H1 (cell line): ENCODE results near the gene TMEM139.

Source experiments
- EP300 ChIP-seq, 2 experiments: IDR thresholded peaks; 1 replicate in 1 of 2; 2 replicates in 1 of 2; pipeline ENCODE4 v1.6.1; 2011 to 2012; ENCODE audit warnings: low read depth in 2 of 2, low read length in 2 of 2, mild to moderate bottlenecking in 2 of 2, borderline replicate concordance in 1 of 2, inconsistent platforms in 1 of 2, moderate library complexity in 1 of 2
- EZH2 ChIP-seq: fragments of 200-600 bp; sonication (generic); IDR thresholded peaks from 2 replicates; pipeline ENCODE4 v1.7.1; 2012; ENCODE audit warnings: low read depth, mild to moderate bottlenecking, moderate library complexity, low read length, inconsistent platforms; ENCODE audit not compliant: severe bottlenecking
- JUN ChIP-seq: IDR thresholded peaks from 2 replicates; pipeline ENCODE4 v1.6.1; 2011; ENCODE audit warnings: low read depth, mild to moderate bottlenecking, improper control_type of control experiment, low read length
- POLR2A ChIP-seq, 2 experiments: IDR thresholded peaks; 1 replicate in 1 of 2; 2 replicates in 1 of 2; pipeline ENCODE4 v1.6.1; 2011; ENCODE audit warnings: low read depth in 2 of 2, low read length in 2 of 2, mild to moderate bottlenecking in 2 of 2; ENCODE audit errors: control extremely low read depth in 1 of 2
- POLR2AphosphoS5 ChIP-seq: IDR thresholded peaks from 2 replicates; pipeline ENCODE4 v1.6.1; 2011; ENCODE audit warnings: low read depth, low read length
- RAD21 ChIP-seq, 2 experiments: IDR thresholded peaks in 1 of 2; conservative IDR thresholded peaks in 1 of 2; 2 replicates each; pipeline ENCODE4 v1.6.1; 2011; ENCODE audit warnings: low read depth in 2 of 2, low read length in 2 of 2, improper control_type of control experiment in 1 of 2, inconsistent platforms in 1 of 2, mild to moderate bottlenecking in 1 of 2, moderate library complexity in 1 of 2
- RXRA ChIP-seq: IDR thresholded peaks from 2 replicates; pipeline ENCODE4 v1.6.1; 2011; ENCODE audit warnings: low read depth, mild to moderate bottlenecking, low read length, moderate library complexity; ENCODE audit not compliant: insufficient read depth
- TF ChIP-seq, protein P1 (sequence below), 3 experiments: IDR thresholded peaks; 1 replicate in 2 of 3; 2 replicates in 1 of 3; pipeline versions ENCODE4 v1.5.1 to v1.6.1; 2011; ENCODE audit warnings: low read length in 3 of 3, mild to moderate bottlenecking in 3 of 3, inconsistent platforms in 2 of 3, low read depth in 1 of 3, moderate library complexity in 1 of 3; ENCODE audit not compliant: insufficient read depth in 1 of 3; ENCODE audit errors: control extremely low read depth in 1 of 3

DNA sequence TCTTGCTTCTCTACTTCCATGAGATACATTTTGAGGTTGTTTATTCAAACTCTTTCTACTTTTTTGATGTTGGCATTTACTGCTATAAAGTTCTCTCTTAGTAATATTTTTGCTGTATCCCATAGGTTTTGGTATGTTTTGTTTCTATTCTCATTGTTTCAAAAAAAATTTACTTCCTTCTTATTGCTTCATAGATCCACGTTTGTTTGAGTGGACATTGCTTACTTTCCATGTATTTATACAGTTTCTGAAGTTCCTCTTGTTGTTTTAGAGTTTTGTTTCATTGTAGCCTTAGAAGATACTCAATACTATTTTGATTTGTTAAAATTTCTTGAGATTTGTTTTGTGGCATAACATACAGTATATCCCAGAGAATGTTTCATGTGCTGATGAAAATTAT lies 49.2 kb upstream of the TMEM139 start:
- TF ChIP-seq, protein P1, sequence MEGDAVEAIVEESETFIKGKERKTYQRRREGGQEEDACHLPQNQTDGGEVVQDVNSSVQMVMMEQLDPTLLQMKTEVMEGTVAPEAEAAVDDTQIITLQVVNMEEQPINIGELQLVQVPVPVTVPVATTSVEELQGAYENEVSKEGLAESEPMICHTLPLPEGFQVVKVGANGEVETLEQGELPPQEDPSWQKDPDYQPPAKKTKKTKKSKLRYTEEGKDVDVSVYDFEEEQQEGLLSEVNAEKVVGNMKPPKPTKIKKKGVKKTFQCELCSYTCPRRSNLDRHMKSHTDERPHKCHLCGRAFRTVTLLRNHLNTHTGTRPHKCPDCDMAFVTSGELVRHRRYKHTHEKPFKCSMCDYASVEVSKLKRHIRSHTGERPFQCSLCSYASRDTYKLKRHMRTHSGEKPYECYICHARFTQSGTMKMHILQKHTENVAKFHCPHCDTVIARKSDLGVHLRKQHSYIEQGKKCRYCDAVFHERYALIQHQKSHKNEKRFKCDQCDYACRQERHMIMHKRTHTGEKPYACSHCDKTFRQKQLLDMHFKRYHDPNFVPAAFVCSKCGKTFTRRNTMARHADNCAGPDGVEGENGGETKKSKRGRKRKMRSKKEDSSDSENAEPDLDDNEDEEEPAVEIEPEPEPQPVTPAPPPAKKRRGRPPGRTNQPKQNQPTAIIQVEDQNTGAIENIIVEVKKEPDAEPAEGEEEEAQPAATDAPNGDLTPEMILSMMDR (IDR thresholded peaks at IDR 0.05; ENCODE audit: control extremely low read depth in 1 of 3, insufficient read depth in 1 of 3, low read depth in 1 of 3, low read length in 3 of 3): no peak
- TF ChIP-seq POLR2AphosphoS5 (no peak), POLR2A (IDR thresholded peaks at IDR 0.05; ENCODE audit: control extremely low read depth in 1 of 2, low read depth in 2 of 2, low read length in 2 of 2) (no peak), EP300 (IDR thresholded peaks at IDR 0.05; ENCODE audit: borderline replicate concordance in 1 of 2, low read depth in 2 of 2, low read length in 2 of 2) (no peak), RAD21 (IDR thresholded peaks at IDR 0.05 in 1 of 2, conservative IDR thresholded peaks at IDR 0.05 in 1 of 2; ENCODE audit: low read depth in 2 of 2, low read length in 2 of 2) (no peak), JUN (no peak), EZH2 (no peak), RXRA (no peak)
